ENCODE results near the gene SIGLEC1. TPM values are rescaled to one million over a fixed set of nuclear protein-coding genes. Genes with fewer than 3 reads are reported as not detected.
A peak's percentile ranks its signal among the peaks of the same experiment; 100 is the strongest.

SIGLEC1 gene
- total RNA-seq, 1 donor from 2014 or later: 23.2 TPM

- Histone ChIP-seq H3K27ac (peak overlapping the region; percentile 90 to 94), H3K4me3 (peak overlapping the region; percentile 85 to 88), H3K9me3 (no peaks in the 10 kb centered on the region), H3K4me1 (peaks cover 16 to 37% of the 10 kb centered on the region in 2 donors), H3K36me3 (peaks cover 0 to 3% of the 10 kb centered on the region in 2 donors), H3K27me3 (no peaks in the 10 kb centered on the region)
- no peak for TF ChIP-seq CTCF (IDR thresholded peaks at IDR 0.05)
- intact Hi-C loops (cut with DNase I): loop anchor here (1.0 to 10.0 kb wide), 5 partner anchors 89 to 404 kb away; partner anchors contain the start of genes ATRN, MAVS and RNF24
- DNase-seq (ENCODE audit: low spot score in 2 of 2): no peak
Measured at GRCh38 chr20:3680701-3681351, 31.6 kb downstream of the SIGLEC1 start.

GRCh38 chr20:3679749-3680700 is 32.4 kb downstream of the SIGLEC1 start:
- Histone ChIP-seq H3K9me3 (no peaks in the 10 kb centered on the region), H3K27ac (peak overlapping the region; percentile 90 to 94), H3K36me3 (peaks cover 3 to 4% of the 10 kb centered on the region in 2 donors), H3K4me1 (peaks cover 16 to 37% of the 10 kb centered on the region in 2 donors), H3K27me3 (no peaks in the 10 kb centered on the region), H3K4me3 (peak overlapping the region; percentile 85 to 88)
- DNase-seq (ENCODE audit: low spot score in 2 of 2): peak; percentile 46 to 92
- intact Hi-C loops (cut with DNase I): loop anchor here (1.0 to 10.0 kb wide), 5 partner anchors 90 to 405 kb away; partner anchors contain the start of genes ATRN, MAVS and RNF24
- no peak for TF ChIP-seq CTCF (IDR thresholded peaks at IDR 0.05)

- no peak for DNase-seq (ENCODE audit: low spot score in 2 of 2)
- no peaks in the 10 kb centered on the region for H3K27me3 ChIP-seq
- TF ChIP-seq CTCF (IDR thresholded peaks at IDR 0.05): no peak
- peaks cover 12 to 14% of the 10 kb centered on the region in 2 donors for H3K36me3 ChIP-seq
- peak overlapping the region in 1 of 2 donors; percentile 88 for H3K4me3 ChIP-seq
- peak overlapping the region; percentile 90 to 94 for H3K27ac ChIP-seq
- intact Hi-C loops (cut with DNase I): no loop called here
- H3K4me1 ChIP-seq: peaks cover 16 to 37% of the 10 kb centered on the region in 2 donors
- no peaks in the 10 kb centered on the region for H3K9me3 ChIP-seq
Measured at GRCh38 chr20:3678856-3679720, 33.3 kb downstream of the SIGLEC1 start.

- peak overlapping the region; percentile 90 to 94 for H3K27ac ChIP-seq
- H3K36me3 ChIP-seq: peaks cover 15 to 21% of the 10 kb centered on the region in 2 donors
- DNase-seq (ENCODE audit: low spot score in 2 of 2): no peak
- H3K27me3 ChIP-seq: no peaks in the 10 kb centered on the region
- no peak overlapping the region for H3K4me3 ChIP-seq
- TF ChIP-seq CTCF (IDR thresholded peaks at IDR 0.05): no peak
- intact Hi-C loops (cut with DNase I): no loop called here
- H3K9me3 ChIP-seq: no peaks in the 10 kb centered on the region
- peaks cover 16 to 37% of the 10 kb centered on the region in 2 donors for H3K4me1 ChIP-seq
Measured at GRCh38 chr20:3678198-3678597, 34.2 kb downstream of the SIGLEC1 start.

GRCh38 chr20:3677733-3678132 is 34.7 kb downstream of the SIGLEC1 start:
- intact Hi-C loops (cut with DNase I): loop anchor here (2.0 kb wide), 3 partner anchors 71 to 103 kb away; partner anchors contain the start of gene SPEF1
- Histone ChIP-seq H3K36me3 (peaks cover 16 to 26% of the 10 kb centered on the region in 2 donors), H3K27ac (peak overlapping the region; percentile 90 to 94), H3K9me3 (no peaks in the 10 kb centered on the region), H3K4me3 (no peak overlapping the region), H3K4me1 (peaks cover 16 to 37% of the 10 kb centered on the region in 2 donors), H3K27me3 (no peaks in the 10 kb centered on the region)
- no peak for TF ChIP-seq CTCF (IDR thresholded peaks at IDR 0.05)
- DNase-seq (ENCODE audit: low spot score in 2 of 2): no peak
